DLD1 (cell line): ENCODE data around the gene APOA1.

Experiments
- in situ Hi-C: cut with HindIII; loops from 2 replicates; pipeline ENCODE4 v1.10.0; 2017; ENCODE audit warnings: low sequenced_read_pairs

APOA1 gene

DNA sequence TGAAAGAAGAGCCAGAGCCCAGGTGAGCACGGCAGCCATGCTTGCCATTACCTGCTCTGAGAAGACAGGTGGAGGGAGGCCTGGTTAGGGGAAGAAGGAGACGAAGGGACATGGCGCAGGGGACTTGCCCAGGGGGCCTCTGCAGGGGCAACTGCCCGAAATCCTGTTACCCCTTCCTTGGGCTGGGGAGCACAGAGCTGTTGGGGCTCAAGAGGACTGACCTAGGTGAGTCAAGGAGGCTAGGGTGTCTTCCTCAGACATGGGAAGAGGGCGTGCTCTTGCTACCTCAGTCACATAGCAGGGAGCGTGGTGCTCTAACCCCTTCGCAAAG, 45.6 kb downstream of the APOA1 start, which contains the start of gene APOA5:
APOA5 (minus strand) TSS at position 67 of the 331 bp plus-strand sequence; CDS start at position 48, 19 bp downstream.
- in situ Hi-C loops, result no loop called here

DNA sequence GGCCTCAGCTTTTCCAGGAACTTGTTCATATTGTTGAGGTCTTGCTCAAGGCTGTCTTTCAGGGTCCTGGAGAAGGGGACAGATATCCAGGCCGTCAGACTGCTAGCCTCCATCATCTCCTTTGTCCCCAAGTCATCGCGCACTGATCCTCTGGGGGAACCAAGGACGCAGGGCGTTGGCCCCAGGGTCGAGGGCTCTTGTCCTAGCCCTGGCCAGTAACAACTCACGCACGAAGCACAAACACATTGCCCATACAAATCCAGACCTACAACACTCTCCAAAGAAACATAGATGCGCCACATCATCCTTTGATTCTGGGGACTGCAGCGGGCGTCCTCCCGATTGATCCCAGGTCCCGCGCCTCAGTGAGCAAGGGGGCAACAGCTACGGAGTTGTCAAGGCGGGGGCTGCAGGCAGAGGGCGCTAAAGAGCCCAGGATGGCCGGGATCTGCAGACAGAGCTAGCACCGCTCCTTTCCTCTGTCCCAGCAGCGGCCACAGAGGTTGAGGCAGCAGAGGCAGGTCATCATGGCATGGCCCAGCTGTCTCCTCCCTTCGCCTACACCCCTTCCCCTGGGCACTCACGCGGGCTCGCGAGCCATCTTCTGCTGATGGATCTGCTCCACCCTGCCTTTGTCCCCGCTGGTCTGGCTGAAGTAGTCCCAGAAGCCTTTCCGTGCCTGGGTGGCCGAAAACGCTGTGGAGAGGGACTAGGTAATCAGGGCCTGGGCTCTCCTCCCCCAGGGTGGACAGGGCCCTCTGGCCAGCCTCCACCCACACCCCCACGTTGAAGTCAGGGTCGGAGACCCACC, 46.2 kb downstream of the APOA1 start:
- in situ Hi-C loops, result no loop called here

DNA sequence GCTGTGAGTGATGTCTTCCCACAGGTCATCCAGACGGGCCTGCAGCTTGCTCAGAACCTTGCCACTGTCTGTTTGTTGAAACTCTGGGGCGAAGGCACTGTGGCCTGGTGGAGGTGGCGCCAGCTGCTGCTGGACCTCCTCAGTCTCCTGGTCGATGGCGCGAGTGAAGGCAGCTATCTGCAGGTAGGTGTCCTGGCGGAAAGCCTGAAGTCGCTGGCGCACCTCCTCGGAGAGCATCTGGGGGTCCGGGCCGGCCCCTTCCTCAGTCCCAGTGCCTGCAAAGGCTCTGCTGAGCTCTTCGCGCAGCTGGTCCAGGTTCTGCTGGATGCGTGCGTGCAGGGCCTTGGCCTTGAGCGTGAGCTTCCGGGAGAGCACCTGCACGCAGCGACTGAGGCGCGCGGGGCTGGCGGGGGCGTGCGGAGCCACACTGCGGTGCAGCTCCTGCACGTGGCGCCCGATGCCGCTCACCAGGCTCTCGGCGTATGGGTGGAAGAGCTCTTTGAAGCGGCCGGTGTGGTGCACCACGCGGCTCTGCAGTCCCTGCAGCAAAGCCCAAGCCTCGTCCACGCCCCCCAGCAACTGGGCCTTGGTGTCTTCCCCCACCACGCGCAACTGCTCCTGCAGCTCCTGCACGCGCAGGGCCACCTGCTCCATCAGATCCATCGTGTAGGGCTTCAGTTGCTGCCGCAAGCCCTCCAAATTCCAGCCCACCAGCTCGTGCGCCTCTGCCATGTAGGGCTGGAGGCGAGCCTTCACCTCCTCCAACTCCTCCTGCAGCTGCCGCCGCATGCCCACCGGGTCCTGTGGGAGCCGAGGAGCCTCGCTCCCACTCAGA, 47.0 kb downstream of the APOA1 start:
- in situ Hi-C loops, result no loop called here

DNA sequence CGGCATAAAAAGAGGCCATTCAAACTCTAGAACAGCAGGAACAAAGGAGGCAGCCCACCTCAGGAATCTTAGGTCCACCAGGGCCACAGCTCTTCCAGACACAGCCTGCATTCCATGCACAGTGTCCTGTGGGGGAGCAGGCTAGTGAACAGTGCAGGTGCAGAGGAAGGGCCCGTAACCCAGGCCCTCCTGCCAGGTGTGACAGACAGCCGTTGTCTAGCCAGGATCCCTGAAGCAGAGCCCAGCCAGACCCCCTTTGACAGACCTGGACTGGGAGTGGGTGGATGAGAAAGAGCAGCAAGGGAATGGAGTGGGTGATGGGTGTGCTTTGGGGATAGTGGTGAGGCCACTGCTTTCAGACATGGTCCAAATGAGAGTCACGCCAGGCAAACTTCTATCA, 48.4 kb downstream of the APOA1 start:
- in situ Hi-C loops, result no loop called here

DNA sequence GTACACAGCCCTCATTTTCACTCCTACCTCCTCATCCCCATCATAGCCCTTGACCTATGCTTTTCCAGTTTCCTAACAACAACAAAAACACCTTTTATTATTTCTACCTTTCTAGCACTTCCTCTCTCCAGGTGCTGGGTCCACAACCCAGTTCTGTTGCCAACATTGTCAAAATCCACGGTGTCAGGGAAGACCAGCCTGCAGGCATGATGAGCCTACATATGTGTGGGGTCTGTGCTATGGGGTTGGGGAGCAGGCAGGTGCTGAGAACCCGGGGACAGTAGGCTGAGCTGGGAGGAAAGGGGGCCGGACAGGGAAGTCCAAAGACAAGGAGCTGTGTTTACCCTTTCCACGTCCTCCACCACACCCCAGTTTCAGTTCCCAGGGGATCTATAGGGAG, 48.9 kb downstream of the APOA1 start:
- in situ Hi-C loops, result no loop called here

DNA sequence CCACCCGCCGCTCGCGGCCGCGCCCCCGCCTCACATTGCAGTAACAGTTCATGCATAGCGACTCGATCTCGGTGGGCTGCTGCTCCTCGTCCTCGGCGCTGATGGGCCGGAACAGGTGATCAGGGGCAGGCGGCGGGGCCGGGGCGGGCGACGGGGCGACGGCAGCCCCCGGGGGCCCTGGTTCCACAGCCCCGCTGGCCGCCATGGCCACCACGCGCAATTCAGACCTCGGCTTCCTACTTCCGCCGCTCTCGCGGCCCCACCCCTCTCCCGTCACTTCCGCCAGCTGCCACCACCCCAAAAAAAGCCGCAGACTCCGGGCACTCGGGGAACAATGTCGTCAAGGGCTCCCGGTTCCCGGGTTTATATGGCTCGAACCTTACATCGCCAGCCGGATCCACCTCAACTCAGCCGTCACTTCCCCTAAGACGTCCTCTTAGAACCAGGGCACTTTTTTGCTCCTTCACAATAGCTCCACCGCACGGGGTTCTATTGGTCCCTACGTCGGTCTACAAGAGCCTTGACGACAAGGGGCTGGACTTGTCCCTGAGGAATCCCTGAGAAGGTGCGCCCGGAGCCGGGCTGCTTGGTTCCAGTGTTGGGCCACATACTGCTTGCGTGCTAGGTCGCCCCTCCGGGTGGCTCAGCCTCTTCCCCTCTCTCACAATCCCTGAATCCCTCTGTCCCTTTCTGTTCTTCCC, 49.5 kb downstream of the APOA1 start, which contains the start of gene ZPR1:
ZPR1 (minus strand) TSS at position 238 of the 701 bp plus-strand sequence; CDS start at position 205, 33 bp downstream.
- in situ Hi-C loops, result no loop called here

DNA sequence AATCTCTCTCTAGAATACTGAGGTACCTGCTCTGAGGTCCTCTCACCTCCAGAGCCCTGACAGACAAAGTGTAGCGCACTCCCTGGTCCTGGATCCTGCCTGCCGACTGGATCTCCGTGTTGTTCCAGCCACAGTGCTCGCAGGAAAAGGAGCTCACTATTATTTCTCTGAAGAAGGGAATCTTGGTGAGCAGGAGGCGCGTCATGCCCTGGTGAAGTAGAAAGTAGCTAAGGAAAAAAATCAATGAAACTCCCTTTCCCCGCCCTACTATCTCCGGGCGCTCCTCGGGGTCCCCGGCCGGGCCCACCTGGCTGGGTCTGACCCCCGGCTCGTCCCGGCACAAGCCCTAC, 50.0 kb downstream of the APOA1 start:
- in situ Hi-C loops, result no loop called here

DNA sequence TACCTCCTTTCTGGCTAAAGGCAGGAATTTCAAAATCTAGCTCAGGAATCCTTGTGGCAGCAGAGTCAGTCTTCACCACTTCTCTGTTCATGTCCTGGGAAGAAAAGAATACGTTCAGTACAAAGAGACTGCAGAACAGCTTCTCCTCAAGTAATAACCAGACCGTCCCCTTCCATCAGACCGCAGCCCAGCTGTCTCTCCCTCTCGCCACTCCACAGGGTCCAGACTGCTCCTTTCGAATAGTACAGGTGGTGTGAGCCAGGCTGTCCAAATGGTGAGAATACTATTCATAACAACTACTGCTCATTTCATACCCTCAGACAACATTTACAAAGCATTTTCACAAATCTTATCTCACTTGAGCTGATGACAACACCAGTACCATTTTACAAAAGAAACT, 50.5 kb downstream of the APOA1 start:
- in situ Hi-C loops, result no loop called here

DNA sequence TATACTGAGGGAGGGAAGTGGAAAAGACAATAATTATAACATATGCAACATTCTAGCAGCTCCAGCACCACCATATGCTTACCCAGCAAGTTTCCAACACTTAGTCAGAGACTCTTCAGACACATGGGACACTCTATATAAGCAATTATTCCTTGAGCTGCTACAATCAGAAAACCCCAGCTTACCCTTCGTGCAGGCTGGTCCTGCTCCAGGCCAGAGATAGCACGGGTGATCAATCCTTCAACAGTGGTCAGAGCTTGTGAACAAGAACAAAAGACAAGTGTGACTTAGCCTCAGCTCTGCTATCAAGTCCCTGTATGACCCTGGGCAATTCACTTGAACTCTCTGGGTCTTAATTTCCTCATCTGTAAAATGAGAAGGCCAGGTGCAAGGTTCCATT, 51.1 kb downstream of the APOA1 start:
- in situ Hi-C loops, result no loop called here
